ENCODE data around the gene ANKFY1.

The ANKFY1 gene

GRCh38 chr17:4263282-4264215 lies at the start of gene ANKFY1:
Gene ANKFY1 (minus strand): TSS chr17:4263979. CDS start chr17:4263941, 38 bp downstream.
- DNase-seq (ENCODE audit: low spot score), result peak; percentile 90

- DNase-seq (ENCODE audit: low spot score), result peak; percentile 85
Observed at GRCh38 chr17:4310354-4311060, 46.7 kb upstream of the ANKFY1 start.

GRCh38 chr17:4309897-4310296 lies 46.1 kb upstream of the ANKFY1 start:
- no peak for DNase-seq (ENCODE audit: low spot score)

GRCh38 chr17:4307179-4307930 lies 43.6 kb upstream of the ANKFY1 start:
- DNase-seq (ENCODE audit: low spot score), result no peak

- no peak for DNase-seq (ENCODE audit: low spot score)
Observed at GRCh38 chr17:4305224-4305623, 41.4 kb upstream of the ANKFY1 start.

GRCh38 chr17:4304417-4305027 lies 40.7 kb upstream of the ANKFY1 start:
- peak; percentile 59 for DNase-seq (ENCODE audit: low spot score)

- DNase-seq (ENCODE audit: low spot score), result peak; percentile 89
Observed at GRCh38 chr17:4301066-4301465, 37.3 kb upstream of the ANKFY1 start.

GRCh38 chr17:4297351-4297750 lies 33.6 kb upstream of the ANKFY1 start:
- DNase-seq (ENCODE audit: low spot score), result no peak

- no peak for DNase-seq (ENCODE audit: low spot score)
Observed at GRCh38 chr17:4295686-4296085, 31.9 kb upstream of the ANKFY1 start.

GRCh38 chr17:4293572-4293971 lies 29.8 kb upstream of the ANKFY1 start:
- DNase-seq (ENCODE audit: low spot score), result no peak

GRCh38 chr17:4287710-4288109 lies 23.9 kb upstream of the ANKFY1 start:
- DNase-seq (ENCODE audit: low spot score), result no peak

- DNase-seq (ENCODE audit: low spot score), result no peak
Observed at GRCh38 chr17:4276514-4276913, 12.7 kb upstream of the ANKFY1 start.

- DNase-seq (ENCODE audit: low spot score), result no peak
Observed at GRCh38 chr17:4272972-4273368, 9.2 kb upstream of the ANKFY1 start.

GRCh38 chr17:4272213-4272971 lies 8.6 kb upstream of the ANKFY1 start:
- DNase-seq (ENCODE audit: low spot score), result peak; percentile 62

GRCh38 chr17:4270736-4271135 lies 7.0 kb upstream of the ANKFY1 start:
- DNase-seq (ENCODE audit: low spot score), result no peak

GRCh38 chr17:4269915-4270314 lies 6.1 kb upstream of the ANKFY1 start:
- DNase-seq (ENCODE audit: low spot score), result no peak

- DNase-seq (ENCODE audit: low spot score), result no peak
Observed at GRCh38 chr17:4267402-4267801, 3.6 kb upstream of the ANKFY1 start.

- no peak for DNase-seq (ENCODE audit: low spot score)
Observed at GRCh38 chr17:4266550-4266949, 2.8 kb upstream of the ANKFY1 start.

- DNase-seq (ENCODE audit: low spot score), result no peak
Observed at GRCh38 chr17:4262703-4263102, 1.1 kb downstream of the ANKFY1 start.

- no peak for DNase-seq (ENCODE audit: low spot score)
Observed at GRCh38 chr17:4261452-4261851, 2.3 kb downstream of the ANKFY1 start.

- DNase-seq (ENCODE audit: low spot score), result no peak
Observed at GRCh38 chr17:4258867-4259266, 4.9 kb downstream of the ANKFY1 start.
